ENCODE data around the gene CNOT6L. TPM values are rescaled to one million over a fixed set of nuclear protein-coding genes. Genes with fewer than 3 reads are reported as not detected.
"Not testable (repeated sequence)": the region's sequence is repeated elsewhere in the genome, so short reads cannot be mapped to it uniquely, and the experiment has no call there.

CNOT6L gene
- total RNA-seq, 4 donors from 2014 or later, result 10.0 to 21.1 (median 13.1) TPM

DNA sequence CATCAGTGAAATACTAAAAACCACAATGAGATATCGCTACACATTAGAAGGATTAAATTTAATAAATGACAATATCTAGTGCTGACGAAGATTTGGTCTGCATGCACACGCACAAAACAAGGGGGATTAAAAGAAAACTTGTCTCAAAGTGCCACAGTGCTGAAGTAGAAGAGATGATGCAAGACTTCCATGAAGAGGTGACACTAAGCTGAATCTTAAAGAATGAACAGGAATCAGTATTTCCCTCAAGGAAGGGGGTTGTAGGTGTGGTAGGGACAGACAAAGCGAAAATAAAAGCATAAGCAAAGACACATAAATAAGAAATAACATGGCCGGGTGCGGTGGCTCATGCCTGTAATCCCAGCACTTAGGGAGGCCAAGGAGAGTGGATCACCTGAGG, 33.5 kb downstream of the CNOT6L start:
- H3K4me3 ChIP-seq, result no peak overlapping the region
- no peaks in the 10 kb centered on the region for H3K36me3 ChIP-seq
- peaks cover 34 to 36% of the 10 kb centered on the region in 2 donors for H3K4me1 ChIP-seq
- in situ Hi-C loops (cut with MboI; ENCODE audit: low sequenced_read_pairs in 4 of 4) (no loop called here), intact Hi-C loops (cut with DNase I; ENCODE audit: low total_unique reads) (no loop called here)
- TF ChIP-seq, protein P1, sequence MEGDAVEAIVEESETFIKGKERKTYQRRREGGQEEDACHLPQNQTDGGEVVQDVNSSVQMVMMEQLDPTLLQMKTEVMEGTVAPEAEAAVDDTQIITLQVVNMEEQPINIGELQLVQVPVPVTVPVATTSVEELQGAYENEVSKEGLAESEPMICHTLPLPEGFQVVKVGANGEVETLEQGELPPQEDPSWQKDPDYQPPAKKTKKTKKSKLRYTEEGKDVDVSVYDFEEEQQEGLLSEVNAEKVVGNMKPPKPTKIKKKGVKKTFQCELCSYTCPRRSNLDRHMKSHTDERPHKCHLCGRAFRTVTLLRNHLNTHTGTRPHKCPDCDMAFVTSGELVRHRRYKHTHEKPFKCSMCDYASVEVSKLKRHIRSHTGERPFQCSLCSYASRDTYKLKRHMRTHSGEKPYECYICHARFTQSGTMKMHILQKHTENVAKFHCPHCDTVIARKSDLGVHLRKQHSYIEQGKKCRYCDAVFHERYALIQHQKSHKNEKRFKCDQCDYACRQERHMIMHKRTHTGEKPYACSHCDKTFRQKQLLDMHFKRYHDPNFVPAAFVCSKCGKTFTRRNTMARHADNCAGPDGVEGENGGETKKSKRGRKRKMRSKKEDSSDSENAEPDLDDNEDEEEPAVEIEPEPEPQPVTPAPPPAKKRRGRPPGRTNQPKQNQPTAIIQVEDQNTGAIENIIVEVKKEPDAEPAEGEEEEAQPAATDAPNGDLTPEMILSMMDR (IDR thresholded peaks at IDR 0.05 in 4 of 5, conservative IDR thresholded peaks at IDR 0.05 in 1 of 5), result no peak
- TF ChIP-seq POLR2A (IDR thresholded peaks at IDR 0.05), result no peak
- ATAC-seq (no peak), DNase-seq (no peak)
- no peak overlapping the region for H3K27ac ChIP-seq
- H3K9me3 ChIP-seq, result no peaks in the 10 kb centered on the region
- H3K27me3 ChIP-seq, result no peaks in the 10 kb centered on the region

DNA sequence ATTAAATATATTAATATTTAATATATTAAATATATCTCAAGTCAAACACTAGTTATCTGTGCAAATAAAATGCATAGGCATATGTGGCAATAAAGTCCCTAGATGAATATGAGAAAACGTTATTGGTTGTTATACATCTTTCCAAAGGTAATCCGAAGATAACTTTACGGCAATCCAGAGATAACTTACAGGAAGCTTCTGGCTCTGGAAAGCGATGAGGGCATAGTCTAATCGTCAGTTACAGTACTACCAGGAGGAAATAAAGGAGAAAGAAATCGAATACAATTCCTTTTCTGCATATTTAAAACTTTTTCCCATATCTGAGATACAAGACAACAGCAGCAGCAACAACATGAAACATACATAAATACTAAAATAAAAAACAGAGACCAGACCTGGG, 35.3 kb downstream of the CNOT6L start:
- Histone ChIP-seq H3K9me3 (no peaks in the 10 kb centered on the region), H3K36me3 (no peaks in the 10 kb centered on the region), H3K4me1 (peaks cover 18 to 27% of the 10 kb centered on the region in 2 donors), H3K27me3 (no peaks in the 10 kb centered on the region), H3K4me3 (no peak overlapping the region), H3K27ac (no peak overlapping the region)
- intact Hi-C loops (cut with DNase I; ENCODE audit: low total_unique reads), result no loop called here
- no peak for TF ChIP-seq POLR2A (IDR thresholded peaks at IDR 0.05)
- TF ChIP-seq, protein P1 (IDR thresholded peaks at IDR 0.05 in 4 of 5, conservative IDR thresholded peaks at IDR 0.05 in 1 of 5), result no peak
- DNase-seq (no peak), ATAC-seq (no peak)
- in situ Hi-C loops (cut with MboI; ENCODE audit: low sequenced_read_pairs in 4 of 4), result no loop called here

DNA sequence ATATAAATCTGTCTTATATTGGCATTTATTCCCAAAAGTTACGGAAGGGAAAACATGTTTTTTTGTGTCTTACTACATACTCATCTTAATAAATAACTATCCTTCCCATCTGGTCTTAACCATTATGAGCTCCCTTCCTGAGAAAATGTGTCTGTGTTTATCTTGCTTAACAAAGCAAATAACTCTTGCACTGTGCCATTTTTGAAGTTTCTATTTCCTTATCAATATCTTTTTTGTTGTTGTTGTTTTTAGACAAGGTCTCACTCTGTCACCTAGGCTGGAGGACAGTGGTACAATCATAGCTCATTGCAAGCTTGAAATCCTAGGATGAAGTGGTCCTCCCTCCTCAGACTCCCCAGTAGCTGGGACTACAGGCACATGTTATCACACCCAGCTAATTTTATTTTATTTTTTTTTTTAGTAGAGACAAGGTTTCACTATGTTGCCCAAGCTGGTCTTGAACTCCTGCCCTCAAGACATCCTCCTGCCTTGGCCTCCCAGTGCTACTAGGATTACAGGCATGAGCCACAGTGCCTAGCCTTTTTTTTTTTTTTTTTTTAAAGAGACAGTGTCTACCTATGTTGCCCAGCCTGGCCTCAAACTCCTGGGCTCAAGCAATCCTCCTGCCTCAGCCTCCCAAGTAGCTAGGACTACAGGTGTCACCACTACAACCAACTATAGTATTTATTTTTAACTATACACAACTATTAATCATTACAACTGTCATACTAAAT, 36.9 kb downstream of the CNOT6L start:
- ATAC-seq (no peak), DNase-seq (no peak)
- Histone ChIP-seq H3K36me3 (no peaks in the 10 kb centered on the region), H3K27me3 (no peaks in the 10 kb centered on the region), H3K4me1 (peaks cover 26% of the 10 kb centered on the region in 2 donors), H3K4me3 (no peak overlapping the region), H3K27ac (no peak overlapping the region), H3K9me3 (no peaks in the 10 kb centered on the region)
- intact Hi-C loops (cut with DNase I; ENCODE audit: low total_unique reads), result no loop called here
- in situ Hi-C loops (cut with MboI; ENCODE audit: low sequenced_read_pairs in 4 of 4), result no loop called here
- TF ChIP-seq, protein P1 (IDR thresholded peaks at IDR 0.05 in 4 of 5, conservative IDR thresholded peaks at IDR 0.05 in 1 of 5), result no peak
- no peak for TF ChIP-seq POLR2A (IDR thresholded peaks at IDR 0.05)

DNA sequence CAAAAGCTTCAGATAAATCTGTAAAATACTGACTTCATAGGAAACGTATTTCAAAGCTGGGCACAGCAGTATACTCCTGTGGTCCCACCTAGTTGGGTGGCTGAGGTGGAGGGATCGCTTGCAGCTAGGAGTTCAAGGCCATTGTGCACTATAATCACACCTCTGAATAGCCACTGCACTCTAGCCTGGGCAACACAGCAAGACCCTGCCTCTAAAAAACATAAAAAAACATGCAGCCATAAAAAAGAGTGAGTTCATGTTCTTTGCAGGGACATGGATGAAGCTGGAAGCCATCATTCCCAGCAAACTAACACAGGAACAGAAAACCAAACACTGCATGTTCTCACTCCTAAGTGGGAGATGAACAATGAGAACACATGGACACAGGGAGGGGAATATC, 38.4 kb downstream of the CNOT6L start:
- H3K9me3 ChIP-seq; H3K36me3 ChIP-seq; H3K27me3 ChIP-seq; ATAC-seq; intact Hi-C loops (cut with DNase I; ENCODE audit: low total_unique reads); in situ Hi-C loops (cut with MboI; ENCODE audit: low sequenced_read_pairs in 4 of 4); DNase-seq; H3K4me3 ChIP-seq; H3K27ac ChIP-seq: not testable (repeated sequence)
- peaks cover 38 to 41% of the 10 kb centered on the region in 2 donors for H3K4me1 ChIP-seq

DNA sequence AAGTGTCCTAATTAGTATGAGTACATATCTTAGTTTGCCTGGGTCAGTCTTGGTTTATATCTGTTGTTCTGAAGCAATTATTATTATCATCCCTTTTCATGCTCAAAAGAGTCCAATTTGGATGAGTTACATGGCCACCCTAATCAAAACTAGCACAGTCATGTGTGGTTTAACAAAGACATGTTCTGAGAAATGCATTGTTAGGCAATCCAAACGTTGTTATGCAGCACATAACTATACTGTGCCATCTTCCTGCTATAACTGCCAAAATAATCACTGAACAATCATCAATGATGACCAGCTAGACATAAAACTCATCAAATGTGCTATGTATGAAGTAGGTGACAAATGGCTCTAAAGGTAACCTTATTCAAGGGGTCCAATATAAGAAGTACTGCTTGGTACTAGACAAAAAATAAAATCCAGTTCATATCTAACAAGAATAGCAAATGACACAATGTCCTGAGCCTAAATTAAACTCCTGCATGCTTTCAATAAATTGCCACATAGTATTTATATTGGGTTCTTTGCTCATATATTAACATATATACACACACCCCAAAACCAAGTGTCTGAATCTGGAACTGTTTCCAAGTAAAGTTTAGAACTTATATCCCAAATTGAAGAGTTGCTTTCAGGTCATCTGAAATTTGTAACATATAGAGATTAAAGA, 41.9 kb downstream of the CNOT6L start:
- ATAC-seq (peak; percentile 71 to 90), DNase-seq (no peak)
- H3K4me3 ChIP-seq, result peak overlapping the region in 3 of 4 donors; percentile 1 to 32 (median 4)
- TF ChIP-seq POLR2A (IDR thresholded peaks at IDR 0.05), result no peak
- TF ChIP-seq, protein P1 (IDR thresholded peaks at IDR 0.05 in 4 of 5, conservative IDR thresholded peaks at IDR 0.05 in 1 of 5), result no peak
- peak overlapping the region; percentile 61 to 69 (median 67) for H3K27ac ChIP-seq
- H3K36me3 ChIP-seq, result peaks cover 0 to 12% of the 10 kb centered on the region in 2 donors
- intact Hi-C loops (cut with DNase I; ENCODE audit: low total_unique reads) (loop anchor here (2.0 kb wide), 1 partner anchor 42 kb away; the partner anchor contains the start of gene CNOT6L), in situ Hi-C loops (cut with MboI; ENCODE audit: low sequenced_read_pairs in 4 of 4) (no loop called here)
- H3K4me1 ChIP-seq, result peaks cover 32 to 37% of the 10 kb centered on the region in 2 donors
- no peaks in the 10 kb centered on the region for H3K9me3 ChIP-seq
- H3K27me3 ChIP-seq, result no peaks in the 10 kb centered on the region
